HG02884 (cell line): ENCODE results near the gene MAML3.

ENCODE experiments used
- ATAC-seq: cut with Tn5 transposase; IDR thresholded peaks from one replicate; pipeline ENCODE4 v1.9.1; 2021; ENCODE audit warnings: mild to moderate bottlenecking, moderate library complexity; ENCODE audit not compliant: unreplicated experiment

Gene MAML3

GRCh38 chr4:139740531-139741041 is 413.4 kb downstream of the MAML3 start:
- ATAC-seq, result no peak

GRCh38 chr4:139740121-139740520 is 413.9 kb downstream of the MAML3 start:
- ATAC-seq, result no peak

- ATAC-seq, result no peak
These were observed 415.0 kb downstream of the MAML3 start for GRCh38 chr4:139738846-139739613.

GRCh38 chr4:139736661-139737060 is 417.3 kb downstream of the MAML3 start:
- no peak for ATAC-seq

- ATAC-seq, result no peak
These were observed 417.7 kb downstream of the MAML3 start for GRCh38 chr4:139736274-139736660.

- no peak for ATAC-seq
These were observed 418.4 kb downstream of the MAML3 start for GRCh38 chr4:139735381-139736273.

- ATAC-seq, result peak; percentile 69
These were observed 419.1 kb downstream of the MAML3 start for GRCh38 chr4:139734875-139735380.

GRCh38 chr4:139734201-139734874 is 419.6 kb downstream of the MAML3 start:
- no peak for ATAC-seq

- ATAC-seq, result no peak
These were observed 420.9 kb downstream of the MAML3 start for GRCh38 chr4:139732991-139733570.

GRCh38 chr4:139728840-139729239 is 425.1 kb downstream of the MAML3 start:
- no peak for ATAC-seq

- ATAC-seq, result no peak
These were observed 425.8 kb downstream of the MAML3 start for GRCh38 chr4:139728146-139728545.

- no peak for ATAC-seq
These were observed 427.4 kb downstream of the MAML3 start for GRCh38 chr4:139726615-139727014.

GRCh38 chr4:139725236-139725635 is 428.7 kb downstream of the MAML3 start:
- no peak for ATAC-seq

GRCh38 chr4:139721789-139722188 is 432.2 kb downstream of the MAML3 start:
- no peak for ATAC-seq

- ATAC-seq, result no peak
These were observed 433.2 kb downstream of the MAML3 start for GRCh38 chr4:139720806-139721205.

- no peak for ATAC-seq
These were observed 434.4 kb downstream of the MAML3 start for GRCh38 chr4:139719381-139720101.

GRCh38 chr4:139718833-139719232 is 435.2 kb downstream of the MAML3 start:
- no peak for ATAC-seq

GRCh38 chr4:139718358-139718757 is 435.6 kb downstream of the MAML3 start:
- ATAC-seq, result no peak

GRCh38 chr4:139715746-139716391 is 438.1 kb downstream of the MAML3 start:
- ATAC-seq, result no peak
